Calu3 (cell line): ENCODE data around the gene G3BP2. TPM values are rescaled to one million over a fixed set of nuclear protein-coding genes. Genes with fewer than 3 reads are reported as not detected.
"Not testable (repeated sequence)": the region's sequence is repeated elsewhere in the genome, so short reads cannot be mapped to it uniquely, and the experiment has no call there.

Experiments
- BruUV-seq: library from RNA; stranded (reverse); fragments of 400-500 nt; replicated peaks from 2 replicates; lab custom pipeline; 2021; lab: Mats Ljungman, UMichigan
- CTCF ChIA-PET: fragments of 300-600 bp; sonication (Branson Sonifier 250); formaldehyde crosslinking; loops from one replicate; lab custom pipeline; 2022; ENCODE audit warnings: antibody characterized with exemption; lab: Charles Lee
- DNase-seq: peaks from one replicate; pipeline ENCODE4 v3.0.0; 2022
- H3K27ac Mint-ChIP-seq: one replicate; pipeline ENCODE4 v1.8.0; 2022; ENCODE audit warnings: mixed read lengths; ENCODE audit not compliant: unreplicated experiment
- H3K27me3 Mint-ChIP-seq: one replicate; pipeline ENCODE4 v1.8.0; 2022; ENCODE audit warnings: mixed read lengths; ENCODE audit not compliant: unreplicated experiment
- H3K36me3 Mint-ChIP-seq: one replicate; pipeline ENCODE4 v1.8.0; 2022; ENCODE audit warnings: mild to moderate bottlenecking, moderate library complexity, mixed read lengths; ENCODE audit not compliant: insufficient read depth, unreplicated experiment
- H3K4me1 Mint-ChIP-seq: one replicate; pipeline ENCODE4 v1.8.0; 2022; ENCODE audit warnings: mild to moderate bottlenecking, low read depth, mixed read lengths; ENCODE audit not compliant: unreplicated experiment
- H3K4me3 Mint-ChIP-seq: one replicate; pipeline ENCODE4 v1.8.0; 2022; ENCODE audit warnings: mild to moderate bottlenecking, low read depth, moderate library complexity, mixed read lengths; ENCODE audit not compliant: unreplicated experiment
- H3K9me3 Mint-ChIP-seq: one replicate; pipeline ENCODE4 v1.8.0; 2022; ENCODE audit warnings: low read depth, mixed read lengths; ENCODE audit not compliant: unreplicated experiment
- CTCF ChIP-seq: fragments of 200-600 bp; IDR thresholded peaks from one replicate; pipeline ENCODE4 v1.8.0; 2022; ENCODE audit warnings: antibody characterized with exemption; ENCODE audit not compliant: unreplicated experiment
- intact Hi-C: fragments of 100-400 bp; cut with micrococcal nuclease; formaldehyde crosslinking; loops from one replicate; pipeline ENCODE4 v1.10.0; 2022; ENCODE audit not compliant: unreplicated experiment
- total RNA-seq: library from RNA; stranded (reverse); gene quantifications from 2 replicates; pipeline ENCODE4 v1.2.3, GENCODE V29; 2022

G3BP2 gene
- total RNA-seq, 1 experiment from 2014 or later: 128 TPM

- no peaks in the 10 kb centered on the region for H3K9me3 Mint-ChIP-seq
- H3K4me1 Mint-ChIP-seq: no peaks in the 10 kb centered on the region
- no peak for TF ChIP-seq CTCF
- no peaks in the 10 kb centered on the region for H3K36me3 Mint-ChIP-seq
- no peak overlapping the region for H3K4me3 Mint-ChIP-seq
- CTCF ChIA-PET: no interaction called here
- no peak overlapping the region for H3K27ac Mint-ChIP-seq
- BruUV-seq: no TSS peak
- intact Hi-C loops: no loop called here
- no peak for DNase-seq
- no peaks in the 10 kb centered on the region for H3K27me3 Mint-ChIP-seq
Measured at GRCh38 chr4:75698963-75699228, 25.7 kb upstream of the G3BP2 start.

DNA sequence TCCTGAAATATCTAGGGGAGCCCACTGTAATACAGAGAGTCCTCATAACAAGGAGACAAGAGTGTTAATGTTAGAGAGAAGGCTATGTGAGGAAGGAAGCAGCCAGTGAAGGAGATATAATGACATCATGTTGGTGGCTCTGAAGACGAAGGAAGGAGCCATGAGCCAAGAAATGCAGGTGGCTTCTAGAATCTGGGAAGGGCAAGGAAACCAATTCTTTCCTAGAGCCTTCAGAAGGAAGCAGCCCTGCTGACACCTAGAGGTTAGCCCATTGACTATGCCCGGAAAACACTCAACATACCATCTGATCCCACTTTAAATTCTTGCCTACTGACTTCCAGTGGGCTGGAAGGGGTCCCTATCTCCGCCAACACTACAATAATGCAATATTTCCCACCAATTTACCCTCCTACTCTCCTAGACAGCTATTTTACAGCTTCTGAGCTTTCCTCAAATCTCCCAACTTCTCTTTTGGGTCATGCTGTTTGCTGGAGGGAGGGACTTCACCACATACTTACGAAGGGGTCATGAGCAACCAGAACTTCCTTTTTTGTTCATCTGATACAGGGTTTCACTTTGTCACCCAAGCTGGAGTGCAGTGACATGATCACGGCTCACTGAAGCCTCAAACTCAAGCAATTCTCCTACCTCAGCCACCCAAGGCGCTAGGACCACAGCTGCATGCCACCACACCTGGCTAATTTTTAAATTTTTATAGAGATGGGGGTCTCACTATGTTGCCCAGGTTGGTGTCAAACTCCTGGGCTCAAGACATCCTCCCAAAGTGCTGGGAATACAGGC is 25.2 kb upstream of the G3BP2 start:
- H3K4me1 Mint-ChIP-seq: no peaks in the 10 kb centered on the region
- H3K27ac Mint-ChIP-seq: no peak overlapping the region
- BruUV-seq: no TSS peak
- H3K27me3 Mint-ChIP-seq: no peaks in the 10 kb centered on the region
- no peak overlapping the region for H3K4me3 Mint-ChIP-seq
- CTCF ChIA-PET: interaction anchor here (0.5 kb wide), 1 partner anchor 8 kb away, joined by 3 read pairs; no protein-coding TSS in a partner anchor
- no peak for DNase-seq
- no peak for TF ChIP-seq CTCF
- no peaks in the 10 kb centered on the region for H3K9me3 Mint-ChIP-seq
- intact Hi-C loops: no loop called here
- H3K36me3 Mint-ChIP-seq: no peaks in the 10 kb centered on the region

DNA sequence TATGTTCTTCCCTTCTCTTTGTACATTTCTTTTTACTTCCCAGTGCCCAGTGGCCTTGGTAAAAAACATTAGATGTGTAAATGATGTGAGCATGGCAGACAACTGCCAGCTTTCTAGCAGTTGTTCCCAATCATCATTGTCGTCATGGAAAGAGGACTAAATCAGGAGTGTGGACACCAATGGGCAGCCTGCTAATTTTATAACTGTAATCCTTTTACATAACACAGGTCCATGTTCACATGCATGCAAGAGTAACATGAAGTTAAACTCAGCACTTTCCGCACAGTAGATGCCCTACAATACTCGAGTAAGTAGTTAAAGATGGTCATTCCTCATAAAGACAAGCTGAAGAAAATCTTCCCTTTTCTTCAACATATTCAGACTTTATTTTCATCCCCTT is 23.4 kb upstream of the G3BP2 start:
- Mint-ChIP-seq H3K4me1 (no peaks in the 10 kb centered on the region), H3K4me3 (no peak overlapping the region), H3K9me3 (no peaks in the 10 kb centered on the region), H3K27me3 (no peaks in the 10 kb centered on the region), H3K27ac (no peak overlapping the region), H3K36me3 (no peaks in the 10 kb centered on the region)
- CTCF ChIA-PET: no interaction called here
- no TSS peak for BruUV-seq
- no peak for DNase-seq
- TF ChIP-seq CTCF: no peak
- intact Hi-C loops: no loop called here

- TF ChIP-seq CTCF: no peak
- Mint-ChIP-seq H3K27me3 (no peaks in the 10 kb centered on the region), H3K36me3 (no peaks in the 10 kb centered on the region), H3K27ac (no peak overlapping the region), H3K4me1 (no peaks in the 10 kb centered on the region), H3K4me3 (no peak overlapping the region), H3K9me3 (no peaks in the 10 kb centered on the region)
- CTCF ChIA-PET: no interaction called here
- no peak for DNase-seq
- intact Hi-C loops: no loop called here
- no TSS peak for BruUV-seq
Measured at GRCh38 chr4:75696071-75696470, 22.9 kb upstream of the G3BP2 start.

DNA sequence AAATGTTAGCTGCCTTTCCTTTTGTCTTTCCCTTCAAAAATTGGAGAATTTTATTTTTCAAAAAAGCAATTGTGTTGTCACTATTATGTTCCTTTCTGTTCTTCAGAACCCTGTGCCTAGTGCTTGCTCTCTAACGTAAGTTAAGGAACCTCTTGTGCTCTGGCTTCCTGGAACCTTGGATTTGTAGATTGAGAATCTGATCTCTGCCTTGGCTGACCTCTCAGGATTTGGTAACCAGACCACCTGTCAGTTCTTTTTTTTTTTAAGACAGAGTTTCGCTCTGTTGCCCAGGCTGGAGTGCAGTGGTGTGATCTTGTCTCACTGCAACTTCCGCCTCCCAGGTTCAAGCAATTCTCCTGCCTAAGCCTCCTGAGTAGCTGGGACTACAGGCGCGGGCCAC is 18.9 kb upstream of the G3BP2 start:
- H3K36me3 Mint-ChIP-seq, BruUV-seq, H3K9me3 Mint-ChIP-seq, DNase-seq, H3K27ac Mint-ChIP-seq, H3K27me3 Mint-ChIP-seq, H3K4me3 Mint-ChIP-seq, CTCF ChIA-PET, H3K4me1 Mint-ChIP-seq, intact Hi-C loops: not testable (repeated sequence)

- H3K4me3 Mint-ChIP-seq, H3K27me3 Mint-ChIP-seq, H3K4me1 Mint-ChIP-seq, H3K9me3 Mint-ChIP-seq, CTCF ChIA-PET, H3K36me3 Mint-ChIP-seq, BruUV-seq, DNase-seq, H3K27ac Mint-ChIP-seq, intact Hi-C loops: not testable (repeated sequence)
Measured at GRCh38 chr4:75687125-75687524, 13.9 kb upstream of the G3BP2 start.
